GM19240 (cell line): ENCODE measurements around the gene RSRC1.
"Not testable (repeated sequence)": the region's sequence is repeated elsewhere in the genome, so short reads cannot be mapped to it uniquely, and the experiment has no call there.

Experiments
- DNase-seq: peaks from one replicate; pipeline ENCODE4 v3.0.0; 2011; ENCODE audit warnings: low spot score; ENCODE audit not compliant: insufficient read length

Gene RSRC1

GRCh38 chr3:158313338-158313927 is 203.5 kb downstream of the RSRC1 start:
- no peak for DNase-seq

GRCh38 chr3:158314426-158315357 is 204.8 kb downstream of the RSRC1 start:
- DNase-seq = no peak

- DNase-seq = not testable (repeated sequence)
Observed at GRCh38 chr3:158329696-158330441, 220.0 kb downstream of the RSRC1 start.

- no peak for DNase-seq
Observed at GRCh38 chr3:158330870-158331269, 221.0 kb downstream of the RSRC1 start.

GRCh38 chr3:158333736-158334135 is 223.8 kb downstream of the RSRC1 start:
- no peak for DNase-seq

- DNase-seq = no peak
Observed at GRCh38 chr3:158337110-158337509, 227.2 kb downstream of the RSRC1 start.

- DNase-seq = no peak
Observed at GRCh38 chr3:158339638-158340037, 229.7 kb downstream of the RSRC1 start.

- DNase-seq = not testable (repeated sequence)
Observed at GRCh38 chr3:158340951-158341350, 231.1 kb downstream of the RSRC1 start.

- no peak for DNase-seq
Observed at GRCh38 chr3:158347966-158348365, 238.1 kb downstream of the RSRC1 start.

- no peak for DNase-seq
Observed at GRCh38 chr3:158350971-158351370, 241.1 kb downstream of the RSRC1 start.

GRCh38 chr3:158352551-158352950 is 242.7 kb downstream of the RSRC1 start:
- DNase-seq = no peak

- DNase-seq = no peak
Observed at GRCh38 chr3:158354713-158355112, 244.8 kb downstream of the RSRC1 start.

GRCh38 chr3:158355623-158356588 is 246.0 kb downstream of the RSRC1 start:
- DNase-seq = no peak

- DNase-seq = no peak
Observed at GRCh38 chr3:158359339-158359738, 249.4 kb downstream of the RSRC1 start.

GRCh38 chr3:158360756-158361448 is 251.0 kb downstream of the RSRC1 start:
- no peak for DNase-seq

GRCh38 chr3:158368271-158368670 is 258.4 kb downstream of the RSRC1 start:
- DNase-seq = no peak

- no peak for DNase-seq
Observed at GRCh38 chr3:158369279-158369678, 259.4 kb downstream of the RSRC1 start.

- no peak for DNase-seq
Observed at GRCh38 chr3:158379517-158379916, 269.6 kb downstream of the RSRC1 start.

- no peak for DNase-seq
Observed at GRCh38 chr3:158381262-158381868, 271.5 kb downstream of the RSRC1 start.

- DNase-seq = no peak
Observed at GRCh38 chr3:158382479-158382878, 272.6 kb downstream of the RSRC1 start.
